ENCODE data around the gene SEPTIN5. TPM values are rescaled to one million over a fixed set of nuclear protein-coding genes. Genes with fewer than 3 reads are reported as not detected.

SEPTIN5 gene
- total and polyA plus RNA-seq, 2 experiments from 2014 or later, result 4.3 to 17.2 TPM

DNA sequence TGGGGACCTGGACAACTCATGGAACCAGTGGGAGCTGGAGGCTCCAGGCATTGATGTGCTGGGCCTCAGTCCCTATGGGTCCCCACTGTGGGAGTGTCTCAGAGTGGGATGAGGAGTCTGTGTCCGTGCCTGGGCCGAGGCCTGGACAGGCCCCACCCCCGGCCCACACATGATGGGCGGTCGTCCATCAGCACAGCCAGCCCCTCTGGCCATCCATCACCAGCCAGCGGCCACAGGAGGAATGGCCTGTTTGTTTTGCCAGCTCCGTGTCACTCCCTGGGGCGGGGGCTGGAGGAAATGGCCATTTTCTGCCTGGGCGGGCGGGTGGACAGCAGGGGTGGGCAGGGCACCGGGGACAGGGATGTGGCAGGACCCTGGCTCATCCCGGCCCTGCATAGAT is 33.2 kb downstream of the SEPTIN5 start (continued):
- TF ChIP-seq ZNF331 (CRISPR knock-in tag; IDR thresholded peaks at IDR 0.05; ENCODE audit: low read depth), result no peak
- TF ChIP-seq EZH2phosphoT487 (IDR thresholded peaks at IDR 0.05; ENCODE audit: unreplicated experiment), result no peak

DNA sequence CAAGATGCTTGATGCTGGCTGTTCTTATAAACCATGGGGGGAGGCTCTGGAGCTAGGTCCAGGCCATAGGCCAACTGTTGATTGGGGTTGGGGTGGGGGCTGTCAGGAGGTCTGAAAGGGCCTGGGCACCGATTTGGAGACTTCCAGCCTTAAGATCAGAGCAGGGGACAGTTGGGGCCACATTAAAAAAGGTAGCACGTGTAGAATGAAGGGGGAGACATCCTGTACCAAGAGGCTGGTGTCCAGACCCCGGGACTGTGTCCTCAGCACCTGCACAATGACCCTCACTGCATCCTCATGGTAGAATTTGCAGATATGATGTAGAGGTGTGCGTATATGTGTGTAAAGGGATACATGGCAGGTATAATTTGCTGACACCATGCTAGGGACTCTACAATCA is 33.8 kb downstream of the SEPTIN5 start:
- no peaks in the 10 kb centered on the region for H3K4me1 ChIP-seq (ENCODE audit: insufficient read depth)
- no peak overlapping the region for H3K4me3 ChIP-seq
- TF ChIP-seq NANOG (IDR thresholded peaks at IDR 0.05; ENCODE audit: borderline replicate concordance), result no peak
- TF ChIP-seq, protein P1, sequence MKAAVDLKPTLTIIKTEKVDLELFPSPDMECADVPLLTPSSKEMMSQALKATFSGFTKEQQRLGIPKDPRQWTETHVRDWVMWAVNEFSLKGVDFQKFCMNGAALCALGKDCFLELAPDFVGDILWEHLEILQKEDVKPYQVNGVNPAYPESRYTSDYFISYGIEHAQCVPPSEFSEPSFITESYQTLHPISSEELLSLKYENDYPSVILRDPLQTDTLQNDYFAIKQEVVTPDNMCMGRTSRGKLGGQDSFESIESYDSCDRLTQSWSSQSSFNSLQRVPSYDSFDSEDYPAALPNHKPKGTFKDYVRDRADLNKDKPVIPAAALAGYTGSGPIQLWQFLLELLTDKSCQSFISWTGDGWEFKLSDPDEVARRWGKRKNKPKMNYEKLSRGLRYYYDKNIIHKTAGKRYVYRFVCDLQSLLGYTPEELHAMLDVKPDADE (IDR thresholded peaks at IDR 0.05), result no peak
- TF ChIP-seq, protein P2, sequence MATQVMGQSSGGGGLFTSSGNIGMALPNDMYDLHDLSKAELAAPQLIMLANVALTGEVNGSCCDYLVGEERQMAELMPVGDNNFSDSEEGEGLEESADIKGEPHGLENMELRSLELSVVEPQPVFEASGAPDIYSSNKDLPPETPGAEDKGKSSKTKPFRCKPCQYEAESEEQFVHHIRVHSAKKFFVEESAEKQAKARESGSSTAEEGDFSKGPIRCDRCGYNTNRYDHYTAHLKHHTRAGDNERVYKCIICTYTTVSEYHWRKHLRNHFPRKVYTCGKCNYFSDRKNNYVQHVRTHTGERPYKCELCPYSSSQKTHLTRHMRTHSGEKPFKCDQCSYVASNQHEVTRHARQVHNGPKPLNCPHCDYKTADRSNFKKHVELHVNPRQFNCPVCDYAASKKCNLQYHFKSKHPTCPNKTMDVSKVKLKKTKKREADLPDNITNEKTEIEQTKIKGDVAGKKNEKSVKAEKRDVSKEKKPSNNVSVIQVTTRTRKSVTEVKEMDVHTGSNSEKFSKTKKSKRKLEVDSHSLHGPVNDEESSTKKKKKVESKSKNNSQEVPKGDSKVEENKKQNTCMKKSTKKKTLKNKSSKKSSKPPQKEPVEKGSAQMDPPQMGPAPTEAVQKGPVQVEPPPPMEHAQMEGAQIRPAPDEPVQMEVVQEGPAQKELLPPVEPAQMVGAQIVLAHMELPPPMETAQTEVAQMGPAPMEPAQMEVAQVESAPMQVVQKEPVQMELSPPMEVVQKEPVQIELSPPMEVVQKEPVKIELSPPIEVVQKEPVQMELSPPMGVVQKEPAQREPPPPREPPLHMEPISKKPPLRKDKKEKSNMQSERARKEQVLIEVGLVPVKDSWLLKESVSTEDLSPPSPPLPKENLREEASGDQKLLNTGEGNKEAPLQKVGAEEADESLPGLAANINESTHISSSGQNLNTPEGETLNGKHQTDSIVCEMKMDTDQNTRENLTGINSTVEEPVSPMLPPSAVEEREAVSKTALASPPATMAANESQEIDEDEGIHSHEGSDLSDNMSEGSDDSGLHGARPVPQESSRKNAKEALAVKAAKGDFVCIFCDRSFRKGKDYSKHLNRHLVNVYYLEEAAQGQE (IDR thresholded peaks at IDR 0.05; ENCODE audit: unreplicated experiment), result no peak
- TF ChIP-seq ZNF331 (CRISPR knock-in tag; IDR thresholded peaks at IDR 0.05; ENCODE audit: low read depth), result no peak
- no peak for TF ChIP-seq ZNF114 (CRISPR knock-in tag; IDR thresholded peaks at IDR 0.05)
- TF ChIP-seq POLR2AphosphoS5 (IDR thresholded peaks at IDR 0.05; ENCODE audit: low read depth), result no peak
- TF ChIP-seq, protein P3, sequence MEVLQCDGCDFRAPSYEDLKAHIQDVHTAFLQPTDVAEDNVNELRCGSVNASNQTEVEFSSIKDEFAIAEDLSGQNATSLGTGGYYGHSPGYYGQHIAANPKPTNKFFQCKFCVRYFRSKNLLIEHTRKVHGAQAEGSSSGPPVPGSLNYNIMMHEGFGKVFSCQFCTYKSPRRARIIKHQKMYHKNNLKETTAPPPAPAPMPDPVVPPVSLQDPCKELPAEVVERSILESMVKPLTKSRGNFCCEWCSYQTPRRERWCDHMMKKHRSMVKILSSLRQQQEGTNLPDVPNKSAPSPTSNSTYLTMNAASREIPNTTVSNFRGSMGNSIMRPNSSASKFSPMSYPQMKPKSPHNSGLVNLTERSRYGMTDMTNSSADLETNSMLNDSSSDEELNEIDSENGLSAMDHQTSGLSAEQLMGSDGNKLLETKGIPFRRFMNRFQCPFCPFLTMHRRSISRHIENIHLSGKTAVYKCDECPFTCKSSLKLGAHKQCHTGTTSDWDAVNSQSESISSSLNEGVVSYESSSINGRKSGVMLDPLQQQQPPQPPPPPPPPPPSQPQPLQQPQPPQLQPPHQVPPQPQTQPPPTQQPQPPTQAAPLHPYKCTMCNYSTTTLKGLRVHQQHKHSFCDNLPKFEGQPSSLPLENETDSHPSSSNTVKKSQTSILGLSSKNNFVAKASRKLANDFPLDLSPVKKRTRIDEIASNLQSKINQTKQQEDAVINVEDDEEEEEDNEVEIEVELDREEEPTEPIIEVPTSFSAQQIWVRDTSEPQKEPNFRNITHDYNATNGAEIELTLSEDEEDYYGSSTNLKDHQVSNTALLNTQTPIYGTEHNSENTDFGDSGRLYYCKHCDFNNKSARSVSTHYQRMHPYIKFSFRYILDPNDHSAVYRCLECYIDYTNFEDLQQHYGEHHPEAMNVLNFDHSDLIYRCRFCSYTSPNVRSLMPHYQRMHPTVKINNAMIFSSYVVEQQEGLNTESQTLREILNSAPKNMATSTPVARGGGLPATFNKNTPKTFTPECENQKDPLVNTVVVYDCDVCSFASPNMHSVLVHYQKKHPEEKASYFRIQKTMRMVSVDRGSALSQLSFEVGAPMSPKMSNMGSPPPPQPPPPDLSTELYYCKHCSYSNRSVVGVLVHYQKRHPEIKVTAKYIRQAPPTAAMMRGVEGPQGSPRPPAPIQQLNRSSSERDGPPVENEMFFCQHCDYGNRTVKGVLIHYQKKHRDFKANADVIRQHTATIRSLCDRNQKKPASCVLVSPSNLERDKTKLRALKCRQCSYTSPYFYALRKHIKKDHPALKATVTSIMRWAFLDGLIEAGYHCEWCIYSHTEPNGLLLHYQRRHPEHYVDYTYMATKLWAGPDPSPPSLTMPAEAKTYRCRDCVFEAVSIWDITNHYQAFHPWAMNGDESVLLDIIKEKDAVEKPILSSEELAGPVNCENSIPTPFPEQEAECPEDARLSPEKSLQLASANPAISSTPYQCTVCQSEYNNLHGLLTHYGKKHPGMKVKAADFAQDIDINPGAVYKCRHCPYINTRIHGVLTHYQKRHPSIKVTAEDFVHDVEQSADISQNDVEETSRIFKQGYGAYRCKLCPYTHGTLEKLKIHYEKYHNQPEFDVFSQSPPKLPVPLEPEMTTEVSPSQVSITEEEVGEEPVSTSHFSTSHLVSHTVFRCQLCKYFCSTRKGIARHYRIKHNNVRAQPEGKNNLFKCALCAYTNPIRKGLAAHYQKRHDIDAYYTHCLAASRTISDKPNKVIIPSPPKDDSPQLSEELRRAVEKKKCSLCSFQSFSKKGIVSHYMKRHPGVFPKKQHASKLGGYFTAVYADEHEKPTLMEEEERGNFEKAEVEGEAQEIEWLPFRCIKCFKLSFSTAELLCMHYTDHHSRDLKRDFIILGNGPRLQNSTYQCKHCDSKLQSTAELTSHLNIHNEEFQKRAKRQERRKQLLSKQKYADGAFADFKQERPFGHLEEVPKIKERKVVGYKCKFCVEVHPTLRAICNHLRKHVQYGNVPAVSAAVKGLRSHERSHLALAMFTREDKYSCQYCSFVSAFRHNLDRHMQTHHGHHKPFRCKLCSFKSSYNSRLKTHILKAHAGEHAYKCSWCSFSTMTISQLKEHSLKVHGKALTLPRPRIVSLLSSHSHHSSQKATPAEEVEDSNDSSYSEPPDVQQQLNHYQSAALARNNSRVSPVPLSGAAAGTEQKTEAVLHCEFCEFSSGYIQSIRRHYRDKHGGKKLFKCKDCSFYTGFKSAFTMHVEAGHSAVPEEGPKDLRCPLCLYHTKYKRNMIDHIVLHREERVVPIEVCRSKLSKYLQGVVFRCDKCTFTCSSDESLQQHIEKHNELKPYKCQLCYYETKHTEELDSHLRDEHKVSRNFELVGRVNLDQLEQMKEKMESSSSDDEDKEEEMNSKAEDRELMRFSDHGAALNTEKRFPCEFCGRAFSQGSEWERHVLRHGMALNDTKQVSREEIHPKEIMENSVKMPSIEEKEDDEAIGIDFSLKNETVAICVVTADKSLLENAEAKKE (CRISPR knock-in tag; IDR thresholded peaks at IDR 0.05), result no peak
- TF ChIP-seq JUNB (IDR thresholded peaks at IDR 0.05; ENCODE audit: unreplicated experiment), result no peak
- TF ChIP-seq, protein P4, sequence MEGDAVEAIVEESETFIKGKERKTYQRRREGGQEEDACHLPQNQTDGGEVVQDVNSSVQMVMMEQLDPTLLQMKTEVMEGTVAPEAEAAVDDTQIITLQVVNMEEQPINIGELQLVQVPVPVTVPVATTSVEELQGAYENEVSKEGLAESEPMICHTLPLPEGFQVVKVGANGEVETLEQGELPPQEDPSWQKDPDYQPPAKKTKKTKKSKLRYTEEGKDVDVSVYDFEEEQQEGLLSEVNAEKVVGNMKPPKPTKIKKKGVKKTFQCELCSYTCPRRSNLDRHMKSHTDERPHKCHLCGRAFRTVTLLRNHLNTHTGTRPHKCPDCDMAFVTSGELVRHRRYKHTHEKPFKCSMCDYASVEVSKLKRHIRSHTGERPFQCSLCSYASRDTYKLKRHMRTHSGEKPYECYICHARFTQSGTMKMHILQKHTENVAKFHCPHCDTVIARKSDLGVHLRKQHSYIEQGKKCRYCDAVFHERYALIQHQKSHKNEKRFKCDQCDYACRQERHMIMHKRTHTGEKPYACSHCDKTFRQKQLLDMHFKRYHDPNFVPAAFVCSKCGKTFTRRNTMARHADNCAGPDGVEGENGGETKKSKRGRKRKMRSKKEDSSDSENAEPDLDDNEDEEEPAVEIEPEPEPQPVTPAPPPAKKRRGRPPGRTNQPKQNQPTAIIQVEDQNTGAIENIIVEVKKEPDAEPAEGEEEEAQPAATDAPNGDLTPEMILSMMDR (conservative IDR thresholded peaks at IDR 0.05; ENCODE audit: low read depth in 2 of 2), result no peak
- no peak for TF ChIP-seq EZH2 (IDR thresholded peaks at IDR 0.05; ENCODE audit: low read depth, unreplicated experiment)
- no peak for TF ChIP-seq EZH2phosphoT487 (IDR thresholded peaks at IDR 0.05; ENCODE audit: unreplicated experiment)
- TF ChIP-seq CREB1 (CRISPR knock-in tag; IDR thresholded peaks at IDR 0.05; ENCODE audit: low read depth), result no peak
- TF ChIP-seq STAT1 (IDR thresholded peaks at IDR 0.05; ENCODE audit: unreplicated experiment), result no peak
- H3K27ac ChIP-seq (ENCODE audit: low read depth), result no peak overlapping the region
- Mint-ChIP-seq H3K36me3 (ENCODE audit: low read depth) (no peaks in the 10 kb centered on the region), H3K4me3 (no peak overlapping the region), H3K27ac (no peak overlapping the region), H3K4me1 (peaks cover 11% of the 10 kb centered on the region), H3K27me3 (ENCODE audit: insufficient read depth, low read depth, poor library complexity) (peaks cover 25% of the 10 kb centered on the region), H3K9me3 (no peaks in the 10 kb centered on the region)
- no peaks in the 10 kb centered on the region for H4K20me1 ChIP-seq (replicated peaks; ENCODE audit: insufficient read depth)
- H3F3A ChIP-seq (replicated peaks; ENCODE audit: low read depth), result no peaks in the 10 kb centered on the region
- no peaks in the 10 kb centered on the region for H3K79me2 ChIP-seq (replicated peaks; ENCODE audit: insufficient read depth)
- no peak overlapping the region for H3K4me2 ChIP-seq
- DNase-seq (ENCODE audit: low spot score), result no peak
- no peaks in the 10 kb centered on the region for H3K9me2 ChIP-seq (ENCODE audit: insufficient read depth)
- ATAC-seq, result no peak
- H3K27me3 ChIP-seq (ENCODE audit: insufficient read depth), result peaks cover 10% of the 10 kb centered on the region; the same call in 1 of the 2 replicates
- H3K36me3 ChIP-seq (ENCODE audit: insufficient read depth), result no peaks in the 10 kb centered on the region
- no peak overlapping the region for H2AFZ ChIP-seq
